Tibial artery (tissue), 4 donors: Measurements from ENCODE around the gene ADAMTS2.

Source experiments
- DNase-seq, 2 donors: peaks; one replicate each; pipeline ENCODE4 v3.0.0-alpha.2; 2019
- H3K27ac ChIP-seq, 2 donors: fragments of 200-600 bp; sonication (generic) in 1 of 2; 1 replicate in 1 of 2; 2 replicates in 1 of 2; pipeline ENCODE4 v1.5.1; 2018 to 2019; ENCODE audit warnings: mild to moderate bottlenecking in 1 of 2
- H3K27me3 ChIP-seq, 2 donors: fragments of 200-600 bp; sonication (generic) in 1 of 2; one replicate each; pipeline versions ENCODE4 v1.5.1 to v1.6.0; 2016 to 2019
- H3K36me3 ChIP-seq, 3 donors: fragments of 200-600 bp; sonication (generic) in 2 of 3; one replicate each; pipeline ENCODE4 v1.5.1; 2016 to 2019; ENCODE audit warnings: mild to moderate bottlenecking in 2 of 3
- H3K4me1 ChIP-seq, 4 donors: fragments of 200-600 bp; sonication (generic) in 2 of 4; 1 replicate in 3 of 4; 2 replicates in 1 of 4; pipeline ENCODE4 v1.5.1; 2016 to 2019
- H3K4me3 ChIP-seq, 2 donors: fragments of 200-600 bp; sonication (generic) in 1 of 2; 1 replicate in 1 of 2; 2 replicates in 1 of 2; pipeline ENCODE4 v1.5.1; 2018 to 2019; ENCODE audit warnings: mild to moderate bottlenecking in 2 of 2
- H3K9me3 ChIP-seq, 3 donors: fragments of 200-600 bp; sonication (generic) in 1 of 3; one replicate each; pipeline ENCODE4 v1.5.1; 2016 to 2019
- CTCF ChIP-seq, 2 experiments: fragments of 200-600 bp in 1 of 2; fragments of 450-650 bp in 1 of 2; IDR thresholded peaks; one replicate each; pipeline ENCODE4 v1.5.1; 2017 to 2019; ENCODE audit warnings: antibody characterized with exemption in 2 of 2, mild to moderate bottlenecking in 1 of 2, moderate library complexity in 1 of 2
- intact Hi-C: fragments of 100-400 bp; cut with DNase I; formaldehyde crosslinking; loops from one replicate; pipeline ENCODE4 v1.15.0; 2023; ENCODE audit warnings: low total_unique reads

Gene ADAMTS2

DNA sequence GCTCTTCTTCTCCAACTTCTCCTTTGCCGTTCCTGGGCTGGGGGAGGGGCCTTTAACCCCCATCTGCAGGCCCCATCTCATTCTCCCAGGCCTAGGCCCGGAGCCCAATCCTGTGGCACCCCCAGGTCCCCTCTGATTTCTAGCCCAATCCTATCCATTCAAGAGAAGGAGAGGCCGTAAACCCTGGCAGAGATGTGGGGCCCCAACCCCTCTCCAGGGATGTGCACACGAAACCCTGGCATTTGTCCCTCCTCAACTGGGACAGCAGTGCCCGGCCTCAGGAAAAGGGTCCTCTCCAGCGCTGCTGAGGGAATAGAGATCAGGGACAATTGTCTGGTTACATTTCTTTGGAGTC lies 24.2 kb upstream of the ADAMTS2 start:
- Histone ChIP-seq H3K9me3 (no peaks in the 10 kb centered on the region), H3K4me1 (no peaks in the 10 kb centered on the region), H3K27me3 (peaks cover 0 to 16% of the 10 kb centered on the region in 2 donors), H3K4me3 (no peak overlapping the region), H3K36me3 (no peaks in the 10 kb centered on the region), H3K27ac (no peak overlapping the region)
- peak in 1 of 2 donors; percentile 45 for DNase-seq
- TF ChIP-seq CTCF (IDR thresholded peaks at IDR 0.05), result no peak
- intact Hi-C loops, result no loop called here

DNA sequence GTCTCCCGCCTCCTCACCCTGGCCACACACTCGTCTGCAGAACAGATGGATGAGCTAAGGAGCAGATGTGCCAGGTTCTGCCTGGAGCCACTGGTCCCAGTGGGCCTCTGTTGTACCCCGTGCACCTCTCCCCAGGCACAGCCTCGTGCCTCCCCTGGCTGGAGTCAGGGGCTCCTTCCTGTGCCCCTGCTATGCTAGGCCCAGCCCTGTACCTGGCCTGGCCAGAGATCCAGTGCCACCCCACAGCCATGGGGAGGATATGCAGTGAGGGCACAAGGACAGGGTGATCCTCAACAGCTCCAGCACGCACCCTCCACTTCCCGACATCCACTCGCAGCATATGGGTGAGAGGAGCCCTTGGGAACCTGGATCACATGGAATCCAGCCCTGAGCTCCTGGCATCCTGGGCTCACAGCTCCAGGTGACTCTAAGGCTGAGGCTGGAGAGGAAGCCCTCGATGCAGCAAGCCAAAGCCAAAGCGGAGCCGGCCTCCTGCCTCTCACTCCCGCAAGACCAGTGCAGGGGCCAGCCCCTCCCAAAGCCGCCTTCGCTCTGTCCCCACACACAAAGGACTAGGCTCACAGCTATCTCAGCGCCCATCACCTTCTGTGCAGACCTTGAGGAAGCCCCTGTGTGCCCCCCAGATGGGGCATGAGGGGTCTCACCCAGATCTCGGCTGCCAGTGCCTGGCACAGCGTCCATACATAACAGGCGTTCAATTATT lies 23.7 kb upstream of the ADAMTS2 start:
- peaks cover 0 to 16% of the 10 kb centered on the region in 2 donors for H3K27me3 ChIP-seq
- DNase-seq, result peak in 1 of 2 donors; percentile 51
- no peaks in the 10 kb centered on the region for H3K36me3 ChIP-seq
- no peak overlapping the region for H3K27ac ChIP-seq
- no peaks in the 10 kb centered on the region for H3K4me1 ChIP-seq
- no peak for TF ChIP-seq CTCF (IDR thresholded peaks at IDR 0.05)
- H3K9me3 ChIP-seq, result no peaks in the 10 kb centered on the region
- intact Hi-C loops, result no loop called here
- no peak overlapping the region for H3K4me3 ChIP-seq

DNA sequence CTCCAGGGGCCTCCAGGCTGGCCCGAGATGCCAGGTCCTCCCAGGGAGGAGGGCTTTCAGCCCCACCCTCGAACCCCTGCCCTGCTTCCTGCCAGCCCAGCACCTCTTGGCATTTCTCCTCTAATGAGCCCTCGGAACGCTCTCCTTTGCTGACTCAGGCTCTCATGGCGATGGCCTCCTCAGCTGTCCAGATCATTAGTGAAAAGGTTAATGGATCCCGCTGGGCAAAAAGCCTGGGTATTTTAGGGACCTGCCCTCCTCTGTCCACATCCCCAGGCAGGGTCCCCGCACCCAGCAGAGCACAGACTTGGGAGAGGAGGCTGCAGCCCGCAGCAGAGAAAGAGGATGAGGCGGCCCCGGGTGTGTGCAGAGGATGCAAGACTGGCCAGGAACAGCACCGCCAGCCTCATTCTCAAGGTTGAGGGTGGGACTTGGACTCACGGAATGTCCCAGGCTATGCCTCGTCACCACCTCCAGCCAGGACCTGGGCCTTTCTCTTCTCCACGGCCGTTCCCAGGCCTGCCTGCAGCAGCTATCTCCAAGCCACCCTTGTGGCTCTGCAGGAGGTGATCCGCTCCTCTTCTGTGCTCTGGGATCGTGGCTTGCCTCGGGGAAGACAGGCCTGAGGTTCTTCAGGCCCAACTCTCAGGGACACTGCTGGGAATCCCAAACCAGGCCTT lies 23.0 kb upstream of the ADAMTS2 start:
- intact Hi-C loops, result no loop called here

DNA sequence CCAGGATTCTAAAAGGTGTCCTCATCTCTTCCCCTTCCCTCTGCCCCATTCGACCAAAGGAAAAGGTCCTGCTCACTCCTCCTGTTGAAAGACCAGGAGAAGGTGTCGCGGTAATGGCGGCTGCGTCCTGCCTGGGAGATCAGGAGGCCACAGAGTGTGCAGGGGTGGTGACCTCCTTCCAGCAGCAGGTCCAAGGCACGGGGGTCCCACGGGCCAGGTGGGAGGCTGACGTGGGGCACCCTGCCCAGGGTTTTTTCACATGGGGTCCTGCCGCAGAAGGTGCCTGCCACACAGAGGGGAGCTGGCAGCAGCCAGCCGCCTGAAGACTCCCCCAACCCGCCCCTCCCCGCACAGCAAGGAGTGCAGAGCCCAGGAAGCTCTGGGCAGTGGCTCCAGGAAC lies 22.2 kb upstream of the ADAMTS2 start:
- TF ChIP-seq CTCF (IDR thresholded peaks at IDR 0.05), result no peak
- H3K4me3 ChIP-seq, result no peak overlapping the region
- no peaks in the 10 kb centered on the region for H3K36me3 ChIP-seq
- H3K27ac ChIP-seq, result no peak overlapping the region
- peaks cover 0 to 19% of the 10 kb centered on the region in 2 donors for H3K27me3 ChIP-seq
- DNase-seq, result no peak
- no peaks in the 10 kb centered on the region for H3K4me1 ChIP-seq
- intact Hi-C loops, result no loop called here
- no peaks in the 10 kb centered on the region for H3K9me3 ChIP-seq

More for the DNA sequence above, 23.0 kb upstream of the ADAMTS2 start:
- no peak for DNase-seq
- H3K27ac ChIP-seq, result no peak overlapping the region
- H3K27me3 ChIP-seq, result peaks cover 0 to 17% of the 10 kb centered on the region in 2 donors
- H3K4me1 ChIP-seq, result no peaks in the 10 kb centered on the region
- no peaks in the 10 kb centered on the region for H3K36me3 ChIP-seq
- H3K4me3 ChIP-seq, result no peak overlapping the region
- no peaks in the 10 kb centered on the region for H3K9me3 ChIP-seq
- TF ChIP-seq CTCF (IDR thresholded peaks at IDR 0.05), result no peak

DNA sequence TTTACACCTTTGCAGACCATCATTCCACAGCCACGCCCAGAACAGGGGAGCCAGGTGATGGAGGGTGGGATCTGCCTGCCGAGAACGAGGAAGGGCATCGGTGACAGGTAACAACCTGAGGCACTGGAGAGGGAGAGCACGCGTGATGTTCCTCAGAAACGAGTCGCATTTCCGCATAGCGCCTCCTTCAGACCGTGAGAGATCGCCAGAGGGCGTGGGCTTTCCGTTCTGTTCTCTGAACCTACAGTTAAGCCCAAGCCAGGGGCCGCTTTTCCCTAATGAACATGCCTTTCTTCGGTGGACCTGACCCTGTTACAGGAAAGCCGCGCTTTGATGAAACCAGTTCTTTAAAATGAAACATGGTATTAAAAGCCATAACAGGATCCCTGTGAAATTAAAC lies 17.1 kb upstream of the ADAMTS2 start:
- TF ChIP-seq CTCF (IDR thresholded peaks at IDR 0.05), result no peak
- Histone ChIP-seq H3K9me3 (peaks cover 0 to 12% (median 0%) of the 10 kb centered on the region in 3 donors), H3K4me3 (no peak overlapping the region), H3K27ac (no peak overlapping the region), H3K27me3 (peaks cover 0 to 27% of the 10 kb centered on the region in 2 donors), H3K4me1 (peaks cover 0 to under 1% (median 0%) of the 10 kb centered on the region in 4 donors), H3K36me3 (no peaks in the 10 kb centered on the region)
- no peak for DNase-seq
- intact Hi-C loops, result no loop called here
